Measurements from ENCODE around the gene AMIGO2.

DNA sequence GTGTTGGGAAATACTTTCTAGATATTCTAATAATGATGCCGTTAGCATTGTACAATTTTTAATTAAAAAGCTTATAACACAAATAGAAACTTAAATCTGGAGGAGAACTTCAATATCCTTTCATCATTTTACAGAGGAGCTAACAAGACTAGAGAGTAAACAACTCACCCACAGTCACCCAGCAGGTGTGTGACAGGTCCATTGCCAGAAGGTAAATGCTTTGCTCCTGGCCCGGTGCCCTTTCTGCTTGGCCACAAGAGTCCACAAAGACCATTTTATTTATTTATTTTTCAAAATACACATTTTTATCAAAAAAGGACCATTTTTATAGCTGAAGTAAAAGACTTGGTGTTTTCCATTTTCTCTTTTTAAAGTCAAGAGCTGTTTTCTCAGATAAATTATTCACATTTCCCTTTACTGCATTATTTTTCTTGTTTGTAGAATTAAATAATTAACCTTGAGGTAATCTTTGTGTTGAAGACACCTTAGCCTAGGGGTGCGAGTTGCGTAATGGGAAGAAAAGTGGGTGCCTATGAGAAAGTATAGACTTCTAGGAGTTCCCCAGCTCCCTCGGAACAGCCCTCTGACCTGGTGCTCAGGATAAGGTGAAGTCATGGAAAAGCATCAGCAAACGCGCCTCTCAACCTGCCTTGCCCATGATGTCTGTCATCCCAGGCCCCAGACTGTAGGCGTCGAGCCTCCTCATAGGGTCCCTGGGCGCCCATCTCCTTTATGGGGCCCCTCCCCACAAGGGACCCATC lies 26.3 kb upstream of the AMIGO2 start:
- TF ChIP-seq POLR2A (IDR thresholded peaks at IDR 0.05) = no peak
- TF ChIP-seq, protein P1, sequence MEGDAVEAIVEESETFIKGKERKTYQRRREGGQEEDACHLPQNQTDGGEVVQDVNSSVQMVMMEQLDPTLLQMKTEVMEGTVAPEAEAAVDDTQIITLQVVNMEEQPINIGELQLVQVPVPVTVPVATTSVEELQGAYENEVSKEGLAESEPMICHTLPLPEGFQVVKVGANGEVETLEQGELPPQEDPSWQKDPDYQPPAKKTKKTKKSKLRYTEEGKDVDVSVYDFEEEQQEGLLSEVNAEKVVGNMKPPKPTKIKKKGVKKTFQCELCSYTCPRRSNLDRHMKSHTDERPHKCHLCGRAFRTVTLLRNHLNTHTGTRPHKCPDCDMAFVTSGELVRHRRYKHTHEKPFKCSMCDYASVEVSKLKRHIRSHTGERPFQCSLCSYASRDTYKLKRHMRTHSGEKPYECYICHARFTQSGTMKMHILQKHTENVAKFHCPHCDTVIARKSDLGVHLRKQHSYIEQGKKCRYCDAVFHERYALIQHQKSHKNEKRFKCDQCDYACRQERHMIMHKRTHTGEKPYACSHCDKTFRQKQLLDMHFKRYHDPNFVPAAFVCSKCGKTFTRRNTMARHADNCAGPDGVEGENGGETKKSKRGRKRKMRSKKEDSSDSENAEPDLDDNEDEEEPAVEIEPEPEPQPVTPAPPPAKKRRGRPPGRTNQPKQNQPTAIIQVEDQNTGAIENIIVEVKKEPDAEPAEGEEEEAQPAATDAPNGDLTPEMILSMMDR (IDR thresholded peaks at IDR 0.05) = no peak
